Heart left ventricle (tissue), 13 donors: ENCODE results near the gene GPX2.

Experiments used
- CTCF ChIP-seq, 12 donors: fragments of 200-600 bp; sonication (generic) in 4 of 12; IDR thresholded peaks; one replicate each; pipeline versions ENCODE4 v1.5.0 to v1.8.0; 2018 to 2022; ENCODE audit warnings: antibody characterized with exemption in 12 of 12, mild to moderate bottlenecking in 5 of 12
- POLR2A ChIP-seq, 2 donors: fragments of 450-650 bp; IDR thresholded peaks; one replicate each; pipeline ENCODE4 v1.6.1; 2017; ENCODE audit warnings: antibody characterized with exemption in 2 of 2, mild to moderate bottlenecking in 2 of 2, moderate library complexity in 2 of 2
- donor health status: ischemic (EF 13 %, LVEDD 7.1; RV severe dilation, severe dysfunction).
- donor health status: DM: no; HTN: yes; CAD: no.
- donor health status: DM: no; HTN: no; CAD: no.
- donor health status: ischemic (EF 25% LVEDD 6.9; RV normal size, moderate dysfunction).
- donor health status: ischemic (EF 25% LVEDD 5.7; RV mildly dilated, moderate dysfunction).
- donor health status: ischemic (EF 35%, LVEDD 5.7; RV mildly dilated, moderate dysfunction).
- donor health status: nonischemic (EF 11% LVEDD 7.7; RV severe dilation, severe dysfunction).
- donor health status: DM: yes; HTN: yes; CAD: no.
- donor health status: PGD.
- donor health status: ischemic (EF 29% LVEDD 5.4; RV normal size, mild dysfunction).
- donor health status: nonischemic (EF 23%, LVEDD 6.1; RV moderate dilation, normal function).

- TF ChIP-seq CTCF (IDR thresholded peaks at IDR 0.05): no peak
- TF ChIP-seq POLR2A (IDR thresholded peaks at IDR 0.05): no peak
Measured at GRCh38 chr14:64951291-64951690, 8.7 kb upstream of the GPX2 start.
